K562 (cell line): ENCODE results near the gene CXCR6. TPM values are rescaled to one million over a fixed set of nuclear protein-coding genes. Genes with fewer than 3 reads are reported as not detected.
A peak's percentile ranks its signal among the peaks of the same experiment; 100 is the strongest.

Experiments
- BDP1 ChIP-seq: IDR thresholded peaks from 3 replicates; pipeline ENCODE4 v1.6.1; 2011; ENCODE audit not compliant: insufficient read length, insufficient read depth
- CREM ChIP-seq: IDR thresholded peaks from 2 replicates; pipeline ENCODE4 v1.6.1; 2014; ENCODE audit warnings: antibody characterized with exemption, low read depth
- CTBP1 ChIP-seq: fragments of 450-650 bp; IDR thresholded peaks from 2 replicates; pipeline ENCODE4 v1.6.1; 2016; ENCODE audit warnings: borderline replicate concordance
- DEAF1 ChIP-seq: fragments of 450-650 bp; formaldehyde crosslinking; IDR thresholded peaks from 2 replicates; pipeline ENCODE4 v1.4.0; 2020; ENCODE audit warnings: mild to moderate bottlenecking, moderate library complexity
- GTF2A2 ChIP-seq: IDR thresholded peaks from 2 replicates; pipeline ENCODE4 v1.6.1; 2016; ENCODE audit warnings: mild to moderate bottlenecking, missing genetic modification characterization, missing compliant biosample characterization
- HDGF ChIP-seq: fragments of 450-650 bp; IDR thresholded peaks from 2 replicates; pipeline ENCODE4 v1.6.1; 2016
- HOMEZ ChIP-seq: fragments of 250-450 bp; sonication (Bioruptor Pico); IDR thresholded peaks from 2 replicates; pipeline ENCODE4 v1.4.0; 2020; ENCODE audit warnings: mild to moderate bottlenecking, moderate library complexity
- JUN ChIP-seq, 2 experiments: sonication (generic) in 1 of 2; formaldehyde crosslinking in 1 of 2; IDR thresholded peaks; 2 replicates each; pipeline versions ENCODE4 v1.6.1 to v1.8.0; 2012 to 2022; ENCODE audit warnings: borderline replicate concordance in 2 of 2, mild to moderate bottlenecking in 2 of 2, improper control_type of control experiment in 1 of 2, low read depth in 1 of 2, low read length in 1 of 2, missing genetic modification reagents in 1 of 2
- JUND ChIP-seq, 2 experiments: IDR thresholded peaks; 2 replicates in 1 of 2; 3 replicates in 1 of 2; pipeline ENCODE4 v1.6.1; 2011; ENCODE audit warnings: borderline replicate concordance in 2 of 2, low read depth in 2 of 2, low read length in 2 of 2, improper control_type of control experiment in 1 of 2, missing biosample characterization in 1 of 2, missing genetic modification characterization in 1 of 2, missing genetic modification reagents in 1 of 2
- MECOM ChIP-seq: fragments of 250-450 bp; sonication (Bioruptor Pico); IDR thresholded peaks from 2 replicates; pipeline ENCODE4 v1.8.0; 2022; ENCODE audit warnings: inconsistent platforms
- NCOA2 ChIP-seq, 2 experiments: fragments of 450-650 bp; IDR thresholded peaks; 2 replicates each; pipeline ENCODE4 v1.6.1; 2018; ENCODE audit warnings: mild to moderate bottlenecking in 2 of 2, moderate library complexity in 1 of 2; ENCODE audit not compliant: partially characterized antibody in 2 of 2
- NR2C1 ChIP-seq, 2 experiments: fragments of 450-650 bp; IDR thresholded peaks; 2 replicates each; pipeline ENCODE4 v1.6.1; 2017; ENCODE audit warnings: mild to moderate bottlenecking in 2 of 2, antibody characterized with exemption in 1 of 2, inconsistent platforms in 1 of 2, missing compliant biosample characterization in 1 of 2, missing genetic modification characterization in 1 of 2
- POLR2B ChIP-seq: fragments of 450-650 bp; IDR thresholded peaks from 2 replicates; pipeline ENCODE4 v1.6.1; 2018; ENCODE audit warnings: low read depth; ENCODE audit not compliant: partially characterized antibody
- POLR3A ChIP-seq: IDR thresholded peaks from 2 replicates; pipeline ENCODE4 v1.6.1; 2011; ENCODE audit warnings: borderline replicate concordance, mild to moderate bottlenecking, moderate library complexity; ENCODE audit not compliant: insufficient read length, insufficient read depth; ENCODE audit errors: extremely low read depth
- PRMT5 ChIP-seq: sonication (generic); formaldehyde crosslinking; IDR thresholded peaks from 2 replicates; pipeline ENCODE4 v1.5.0; 2020; ENCODE audit warnings: missing genetic modification reagents
- RAD51 ChIP-seq: fragments of 450-650 bp; IDR thresholded peaks from 2 replicates; pipeline ENCODE4 v1.7.1; 2016; ENCODE audit warnings: low read depth, mild to moderate bottlenecking, borderline replicate concordance
- RCOR1 ChIP-seq, 2 experiments: IDR thresholded peaks; 2 replicates each; pipeline ENCODE4 v1.6.1; 2012; ENCODE audit warnings: low read depth in 2 of 2, low read length in 2 of 2, borderline replicate concordance in 1 of 2, improper control_type of control experiment in 1 of 2
- SMARCA4 ChIP-seq: fragments of 450-650 bp; IDR thresholded peaks from 2 replicates; pipeline ENCODE4 v1.6.1; 2016
- SMC3 ChIP-seq: conservative IDR thresholded peaks from 2 replicates; pipeline ENCODE4 v1.6.1; 2011; ENCODE audit warnings: low read depth, low read length, improper control_type of control experiment; ENCODE audit not compliant: insufficient read depth
- TSHZ1 ChIP-seq: fragments of 250-450 bp; sonication (Bioruptor Pico); IDR thresholded peaks from 2 replicates; pipeline ENCODE4 v1.4.0; 2020; ENCODE audit warnings: mild to moderate bottlenecking, moderate library complexity
- ZBTB7A ChIP-seq: IDR thresholded peaks from 2 replicates; pipeline ENCODE4 v1.6.1; 2011; ENCODE audit warnings: low read depth, mild to moderate bottlenecking, low read length, moderate library complexity, borderline replicate concordance; ENCODE audit not compliant: control insufficient read depth
- ZNF143 ChIP-seq: sonication (generic); formaldehyde crosslinking; IDR thresholded peaks from 2 replicates; pipeline ENCODE4 v1.9.0; 2022; ENCODE audit warnings: mild to moderate bottlenecking, missing genetic modification reagents
- polyA plus RNA-seq, 8 experiments: library from polyadenylated mRNA; depleted of rRNA in 4 of 8; stranded (reverse) in 5 of 8; unstranded in 3 of 8; fragments of >200 nt; fragmentation: Nextera tagmentation in 2 of 8; fragmentation: Illumina TruSeq in 1 of 8; extraction: Ambion mirVana in 2 of 8; extraction: Trizol in 1 of 8; gene quantifications; 2 replicates each; pipeline versions ENCODE4 v1.2.1 to v1.2.3, GENCODE V29; 2011 to 2014; ENCODE audit warnings: inconsistent platforms in 1 of 8, missing spikeins in 1 of 8
- total RNA-seq, 7 experiments: library from RNA; depleted of rRNA in 6 of 7; stranded (reverse); fragments of >200 nt in 6 of 7; fragmentation: Illumina TruSeq in 2 of 7; extraction: Trizol in 2 of 7; gene quantifications; 2 replicates each; pipeline versions ENCODE4 v1.2.1 to v1.2.3, GENCODE V29; 2011 to 2021; ENCODE audit warnings: low replicate concordance in 1 of 7

Gene CXCR6
- total and polyA plus RNA-seq, 9 of the 15 experiments (the other 6 are each of a cell fraction or from before 2014, with no cell fraction given): 0.28 TPM; not detected in 8

- TF ChIP-seq MECOM: no peak
- TF ChIP-seq PRMT5 (CRISPR knock-in tag): no peak
- no peak for TF ChIP-seq RAD51
- peak in 1 of 2 experiments; percentile 68; a peak in 1 of 4 replicates for TF ChIP-seq RCOR1 (IDR thresholded peaks at IDR 0.05; ENCODE audit: borderline replicate concordance in 1 of 2, low read depth in 2 of 2, low read length in 2 of 2)
- no peak for TF ChIP-seq SMARCA4
- TF ChIP-seq NR2C1 (IDR thresholded peaks at IDR 0.05): no peak
- no peak for TF ChIP-seq NR2C1 (tag; IDR thresholded peaks at IDR 0.05)
- peak; percentile 68 for TF ChIP-seq DEAF1 (CRISPR knock-in tag)
- no peak for TF ChIP-seq NCOA2 (IDR thresholded peaks at IDR 0.05; ENCODE audit: partially characterized antibody in 2 of 2)
- no peak for TF ChIP-seq POLR3A
- peak; percentile 26; the same call in 1 of the 2 replicates for TF ChIP-seq CTBP1
- no peak for TF ChIP-seq TSHZ1 (CRISPR knock-in tag)
- no peak for TF ChIP-seq POLR2B
- no peak for TF ChIP-seq GTF2A2
- TF ChIP-seq ZNF143 (CRISPR knock-in tag): no peak
- peak; percentile 34; the same call in 1 of the 2 replicates for TF ChIP-seq CREM
- TF ChIP-seq JUN (IDR thresholded peaks at IDR 0.05; ENCODE audit: borderline replicate concordance, low read depth, low read length): no peak
- TF ChIP-seq JUN (CRISPR knock-in tag; IDR thresholded peaks at IDR 0.05; ENCODE audit: borderline replicate concordance): no peak
- TF ChIP-seq HOMEZ (CRISPR knock-in tag): no peak
- TF ChIP-seq JUND (IDR thresholded peaks at IDR 0.05; ENCODE audit: borderline replicate concordance, low read depth, low read length): peak; percentile 47; the same call in 1 of the 2 replicates
- no peak for TF ChIP-seq JUND (tag; IDR thresholded peaks at IDR 0.05; ENCODE audit: borderline replicate concordance, low read depth, low read length)
- no peak for TF ChIP-seq BDP1
- TF ChIP-seq ZBTB7A: no peak
- 0 out of 2 replicates have a peak, but pooled peaks have one; percentile 62 for TF ChIP-seq HDGF
- peak; percentile 89 for TF ChIP-seq SMC3
These were observed 4.4 kb upstream of the CXCR6 start (continued) for GRCh38 chr3:45938864-45939263.
